ENCODE data around the gene S100A9.
"Not testable (repeated sequence)": the region's sequence is repeated elsewhere in the genome, so short reads cannot be mapped to it uniquely, and the experiment has no call there.

The S100A9 gene

DNA sequence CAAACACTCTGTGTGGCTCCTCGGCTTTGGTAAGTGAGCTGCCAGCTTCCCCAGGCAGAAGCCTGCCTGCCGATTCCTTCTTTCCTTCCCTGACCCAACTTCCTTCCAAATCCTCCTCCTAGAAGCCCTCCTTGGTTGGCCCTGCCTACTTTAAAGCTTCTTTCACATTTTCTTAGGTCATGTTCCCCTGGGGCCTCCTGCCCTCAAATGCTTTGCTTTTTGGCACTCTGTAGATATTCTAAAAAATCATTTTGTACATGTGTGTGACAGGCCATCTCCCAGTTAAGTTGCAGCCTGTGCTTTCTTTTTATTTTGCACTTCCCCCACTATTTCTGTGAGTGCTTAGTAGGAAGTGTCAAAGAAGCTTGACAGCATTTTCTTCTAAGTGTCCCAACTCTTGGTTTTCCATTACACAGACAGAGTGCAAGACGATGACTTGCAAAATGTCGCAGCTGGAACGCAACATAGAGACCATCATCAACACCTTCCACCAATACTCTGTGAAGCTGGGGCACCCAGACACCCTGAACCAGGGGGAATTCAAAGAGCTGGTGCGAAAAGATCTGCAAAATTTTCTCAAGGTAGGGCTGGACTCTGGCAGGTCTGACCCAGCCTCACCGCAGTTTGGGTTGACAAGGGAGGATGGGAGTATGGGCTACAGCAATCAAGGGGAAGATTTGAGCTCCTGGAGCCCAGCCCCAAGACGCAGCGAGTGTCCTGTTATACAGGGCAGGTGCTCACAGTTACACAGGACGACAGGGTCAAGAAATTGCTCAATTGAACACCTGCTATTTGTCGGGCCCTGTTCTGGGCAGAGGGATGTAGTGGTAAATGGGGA lies at the start of gene S100A9:
Gene S100A9, plus strand, starts transcription at position 2 of the 838 bp plus-strand sequence. Its CDS starts 430 bp downstream, at position 432.
- no peak for DNase-seq

DNA sequence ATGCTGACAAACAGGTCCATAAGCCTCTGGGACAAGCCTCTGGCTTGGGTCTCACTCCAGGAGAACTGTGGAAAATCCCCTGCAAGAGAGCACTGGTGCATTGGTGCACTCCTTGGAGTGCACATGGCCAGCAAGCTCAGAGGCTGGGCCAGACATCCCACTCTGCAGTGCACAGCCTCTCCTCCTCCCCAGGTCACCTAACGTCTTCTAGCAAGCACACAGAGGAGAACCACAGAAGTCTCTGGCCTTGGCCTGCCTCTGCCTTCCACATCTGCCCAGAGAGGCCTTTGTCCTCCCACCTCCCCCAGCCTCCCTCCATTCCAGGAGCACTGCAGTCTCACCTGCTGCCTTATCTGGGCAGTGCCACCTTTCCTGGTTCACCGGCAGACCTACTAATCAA lies 49.1 kb upstream of the S100A9 start:
- no peak for DNase-seq

DNA sequence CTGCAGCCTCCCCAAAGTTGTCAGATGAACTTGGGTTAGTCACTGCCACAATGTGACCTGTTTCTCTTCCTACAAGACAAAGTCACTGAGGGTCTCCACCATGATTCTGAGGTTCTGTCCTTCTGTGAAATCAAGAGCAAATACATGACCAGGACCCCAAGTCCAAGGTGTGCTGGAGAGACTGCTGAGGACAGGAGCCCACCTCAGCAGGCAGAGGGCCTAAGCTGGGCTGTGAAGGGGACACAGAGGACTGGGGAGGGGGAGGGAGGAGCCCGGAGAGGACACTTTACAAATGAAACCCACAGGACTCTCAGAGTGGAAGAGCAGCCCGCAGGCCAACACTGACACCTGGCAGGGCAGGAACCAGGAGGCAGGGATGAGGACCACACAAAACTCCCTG lies 48.2 kb upstream of the S100A9 start:
- no peak for DNase-seq

DNA sequence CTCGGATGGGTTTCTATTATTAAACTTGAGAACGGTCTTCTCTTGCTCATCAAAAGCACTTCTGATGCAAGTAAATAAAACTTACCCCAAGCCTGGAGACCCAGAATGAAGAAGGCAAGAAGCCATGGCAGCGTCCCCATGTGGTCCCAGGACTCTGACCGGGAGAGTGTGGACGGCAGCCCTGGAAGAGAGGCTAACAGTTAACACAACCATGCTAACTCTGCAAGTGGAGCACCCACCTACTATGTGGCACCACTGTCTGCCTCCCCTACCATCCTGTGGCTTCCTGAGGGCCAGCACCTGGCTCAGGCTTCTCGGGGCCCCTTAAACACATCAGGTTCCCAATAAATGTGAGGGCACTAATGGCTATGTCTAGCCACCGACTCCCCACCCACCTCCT lies 47.1 kb upstream of the S100A9 start:
- no peak for DNase-seq

DNA sequence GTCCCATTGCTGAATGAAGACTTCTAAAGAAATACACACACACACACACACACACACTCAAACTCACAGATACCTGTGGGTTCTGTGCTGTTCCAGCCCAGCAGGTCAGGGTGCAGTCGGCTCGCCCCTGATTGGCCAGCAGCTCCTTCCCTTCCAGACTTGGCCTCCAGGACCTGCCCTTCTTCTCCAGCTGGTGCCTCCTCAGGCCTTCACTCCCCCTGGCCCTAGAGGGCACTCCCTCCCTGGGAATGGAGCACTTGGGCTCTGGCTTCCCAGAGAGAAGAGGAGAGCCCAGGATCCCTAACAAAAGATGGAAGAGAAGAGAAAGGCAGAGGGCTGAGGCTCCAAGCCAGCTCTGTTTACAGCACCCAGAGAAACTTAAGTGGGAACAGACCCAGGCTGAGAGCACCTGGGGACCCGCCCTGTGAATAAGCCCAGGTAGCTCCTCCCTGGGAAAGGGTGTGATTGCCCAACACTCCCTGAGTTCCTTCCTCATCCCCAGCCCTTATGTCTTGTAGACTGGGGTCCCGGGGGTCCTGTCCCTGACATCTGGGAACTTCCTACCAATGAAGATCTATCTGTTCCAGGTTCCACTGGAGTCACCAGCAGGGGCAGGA lies 45.0 kb upstream of the S100A9 start, which contains the start of gene PGLYRP3:
Gene PGLYRP3, minus strand, starts transcription at position 383 of the 617 bp plus-strand sequence. CDS start 2,287 bp downstream, outside the sequence.
- DNase-seq = no peak

DNA sequence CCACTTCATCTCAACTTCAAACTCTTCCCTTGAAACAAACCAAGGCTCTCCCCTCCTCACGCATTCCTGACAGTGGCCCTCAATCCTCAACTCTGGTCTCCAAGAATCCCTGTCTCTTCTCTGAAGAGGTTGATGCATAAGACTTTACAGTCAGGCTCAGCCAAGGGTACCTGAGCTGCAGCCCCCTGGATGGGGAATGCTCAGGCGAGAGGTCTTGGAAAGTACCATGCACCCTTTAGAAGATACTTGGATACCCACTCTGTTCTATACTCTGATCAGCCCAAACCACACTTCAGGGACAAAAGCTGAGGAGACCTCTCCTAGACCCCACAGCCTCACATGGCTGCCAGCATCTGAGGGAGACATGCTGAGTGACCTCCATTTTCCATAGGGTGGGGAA lies 44.4 kb upstream of the S100A9 start:
- no peak for DNase-seq

DNA sequence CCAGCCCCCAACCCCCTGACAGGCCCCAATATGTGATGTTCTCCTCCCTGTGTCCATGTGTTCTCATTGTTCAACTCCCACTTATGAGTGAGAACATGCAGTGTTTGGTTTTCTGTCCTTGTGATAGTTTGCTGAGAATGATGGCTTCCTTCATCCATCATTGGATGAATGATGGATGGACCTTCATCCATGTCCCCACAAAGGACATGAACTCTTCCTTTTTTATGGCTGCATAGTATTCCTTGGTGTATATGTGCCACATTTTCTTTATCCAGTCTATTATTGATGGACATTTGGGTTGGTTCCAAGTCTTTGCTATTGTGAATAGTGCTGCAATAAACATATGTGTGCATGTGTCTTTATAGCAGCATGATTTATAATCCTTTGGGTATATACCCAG lies 43.3 kb upstream of the S100A9 start:
- not testable (repeated sequence) for DNase-seq

DNA sequence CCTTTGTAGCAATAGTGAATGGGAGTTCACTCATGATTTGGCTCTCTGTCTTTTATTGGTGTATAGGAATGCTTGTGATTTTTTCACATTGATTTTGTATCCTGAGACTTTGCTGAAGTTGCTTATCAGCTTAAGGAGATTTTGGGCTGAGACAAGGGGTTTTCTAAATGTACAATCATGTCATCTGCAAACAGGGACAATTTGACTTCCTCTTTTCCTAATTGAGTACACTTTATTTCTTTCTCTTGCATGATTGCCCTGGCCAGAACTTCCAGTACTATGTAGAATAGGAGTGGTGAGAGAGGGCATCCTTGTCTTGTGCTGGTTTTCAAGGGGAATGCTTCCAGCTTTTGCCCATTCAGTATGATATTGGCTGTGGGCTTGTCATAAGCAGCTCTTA lies 41.6 kb upstream of the S100A9 start:
- not testable (repeated sequence) for DNase-seq

DNA sequence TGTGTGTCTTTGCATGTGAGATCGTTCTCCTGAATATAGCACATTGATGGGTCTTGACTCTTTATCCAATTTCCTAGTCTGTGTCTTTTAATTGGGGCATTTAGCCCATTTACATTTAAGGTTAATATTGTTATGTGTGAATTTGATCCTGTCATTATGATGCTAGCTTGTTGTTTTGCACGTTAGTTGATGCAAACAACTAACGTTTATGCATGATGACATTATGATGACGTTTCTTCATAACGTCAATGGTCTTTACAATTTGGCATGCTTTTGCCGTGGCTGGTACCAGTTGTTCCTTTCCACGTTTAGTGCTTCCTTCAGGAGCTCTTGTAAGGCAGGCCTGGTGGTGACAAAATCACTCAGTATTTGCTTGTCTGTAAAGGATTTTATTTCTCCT lies 39.5 kb upstream of the S100A9 start:
- DNase-seq = not testable (repeated sequence)

DNA sequence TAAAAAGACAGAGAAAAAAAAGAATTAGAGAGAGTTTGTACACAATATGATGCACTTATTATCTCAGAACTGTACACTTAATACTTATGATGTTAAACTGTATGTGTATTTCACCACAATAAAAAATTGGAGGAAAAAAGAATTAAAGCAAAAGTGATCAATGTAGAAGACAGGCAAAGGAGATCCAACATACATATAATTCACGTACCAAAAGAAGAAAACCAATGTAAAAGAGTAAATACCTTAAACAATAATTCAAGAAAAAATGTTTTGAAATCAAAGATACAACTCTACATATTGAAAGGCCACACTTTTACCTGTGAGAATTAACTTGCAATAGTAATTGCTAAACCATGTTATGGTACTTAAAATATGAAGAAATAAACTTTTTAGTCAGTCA lies 35.1 kb upstream of the S100A9 start:
- no peak for DNase-seq

DNA sequence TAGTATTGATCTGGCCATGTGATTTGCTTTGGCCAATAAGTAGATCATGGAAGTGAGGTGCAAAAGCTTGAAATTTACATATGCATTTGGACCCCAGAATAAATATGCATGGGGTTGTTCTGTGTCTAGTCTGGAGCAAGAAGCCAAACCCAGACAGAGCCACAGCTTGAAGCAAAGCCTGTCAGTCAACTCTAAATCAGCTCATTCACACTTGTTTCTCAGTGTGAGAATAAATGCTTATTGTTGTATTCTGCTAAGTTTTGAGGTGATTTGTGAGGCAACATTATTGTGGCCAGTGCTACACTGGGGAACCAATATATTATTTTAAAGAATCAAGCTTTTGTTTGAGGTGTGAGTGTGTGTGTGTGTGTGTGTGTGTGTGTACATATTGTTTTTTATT lies 32.7 kb upstream of the S100A9 start:
- no peak for DNase-seq

DNA sequence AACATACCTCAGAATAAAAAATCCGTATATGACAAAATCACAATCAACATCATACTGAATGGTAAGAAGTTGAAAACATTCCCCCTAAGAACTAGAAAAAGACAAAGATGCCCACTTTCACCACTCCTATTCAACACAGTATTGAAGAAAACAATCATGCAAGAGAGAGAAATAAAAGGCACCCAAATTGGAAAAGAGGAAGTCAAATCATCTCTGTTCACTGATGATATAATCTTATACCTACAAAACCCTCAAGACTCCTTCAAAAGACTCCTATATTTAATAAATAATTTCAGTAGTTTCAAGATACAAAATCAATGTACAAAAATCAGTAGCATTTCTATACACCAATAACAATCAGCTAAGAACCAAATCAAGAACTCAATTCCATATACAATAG lies 23.8 kb upstream of the S100A9 start:
- DNase-seq = no peak

DNA sequence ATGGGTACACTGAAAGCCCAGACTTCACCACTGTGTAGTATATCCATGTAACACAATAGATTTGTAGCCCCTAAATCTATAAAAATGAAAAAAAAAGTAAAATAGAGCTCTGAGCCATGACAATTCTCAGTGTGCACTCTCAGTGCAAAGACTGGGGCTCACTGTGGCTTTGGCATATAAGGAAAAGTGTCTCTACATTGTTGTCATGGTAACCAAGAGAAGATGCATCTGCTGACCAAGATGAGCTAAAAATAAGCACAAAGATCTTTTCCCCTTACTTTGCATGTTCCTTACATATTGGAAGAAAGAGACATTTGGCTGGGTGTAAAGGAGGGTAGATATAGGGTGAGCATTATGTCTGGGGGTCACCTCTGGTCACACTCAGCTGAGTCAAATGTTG lies 21.0 kb upstream of the S100A9 start:
- no peak for DNase-seq

DNA sequence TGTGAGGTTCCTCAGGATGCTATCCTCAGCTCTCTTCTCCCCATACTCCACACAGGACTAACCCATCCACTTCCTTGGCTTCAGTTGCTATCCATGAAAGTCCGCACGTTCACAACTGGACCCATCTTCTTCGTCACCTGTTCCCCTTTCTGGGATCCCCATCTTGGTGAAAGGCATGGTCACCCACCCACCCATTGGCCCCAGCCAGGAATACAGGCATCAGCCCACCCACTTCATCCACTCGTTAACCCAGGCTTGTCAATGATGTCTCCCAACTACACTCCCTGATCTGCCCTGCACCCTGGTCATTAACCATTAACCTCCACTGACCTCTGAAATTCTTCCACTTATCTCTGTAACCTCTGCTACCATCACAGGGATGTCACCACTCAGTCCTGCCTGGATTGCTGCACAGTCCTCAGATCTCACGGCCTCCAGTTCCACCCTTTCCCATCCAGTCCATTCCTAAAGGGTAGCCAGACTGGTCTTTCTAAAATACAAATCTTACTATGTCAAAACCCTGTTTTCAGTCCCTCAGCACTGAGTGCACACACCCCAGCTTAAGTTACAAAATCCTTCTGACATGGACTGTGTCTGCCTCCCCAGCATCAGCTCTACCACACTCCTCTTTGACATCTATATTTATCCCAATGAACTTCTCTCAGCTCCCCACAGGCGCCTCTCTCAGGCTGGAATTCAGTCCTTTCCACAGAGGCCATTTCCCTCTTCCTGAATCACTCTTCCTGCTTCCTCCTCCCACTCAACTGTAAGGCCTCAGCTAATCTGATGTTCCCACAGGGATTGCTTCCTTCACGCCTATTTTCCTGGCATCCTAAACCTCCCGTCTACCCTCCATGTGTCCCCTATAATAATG lies 19.4 kb upstream of the S100A9 start:
- no peak for DNase-seq

DNA sequence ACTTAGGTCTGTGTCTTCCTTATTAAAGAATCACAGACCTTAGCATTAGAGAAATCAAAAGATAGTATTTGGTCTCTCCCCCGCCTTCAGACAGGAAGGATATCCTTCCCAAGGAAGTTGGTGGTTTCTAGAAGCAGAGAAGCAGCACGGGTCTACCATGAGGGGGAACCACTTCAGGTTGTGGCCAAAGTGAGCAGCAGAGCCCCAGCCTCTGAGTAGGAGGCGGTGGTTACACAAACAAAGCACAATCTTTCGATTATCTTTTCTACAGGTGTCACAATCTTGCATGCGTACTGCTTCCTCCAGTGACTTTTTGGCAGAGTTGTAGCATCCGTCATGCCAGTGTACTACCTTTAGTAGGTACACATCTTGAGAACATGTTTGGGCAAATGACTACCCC lies 17.9 kb upstream of the S100A9 start:
- DNase-seq = no peak

DNA sequence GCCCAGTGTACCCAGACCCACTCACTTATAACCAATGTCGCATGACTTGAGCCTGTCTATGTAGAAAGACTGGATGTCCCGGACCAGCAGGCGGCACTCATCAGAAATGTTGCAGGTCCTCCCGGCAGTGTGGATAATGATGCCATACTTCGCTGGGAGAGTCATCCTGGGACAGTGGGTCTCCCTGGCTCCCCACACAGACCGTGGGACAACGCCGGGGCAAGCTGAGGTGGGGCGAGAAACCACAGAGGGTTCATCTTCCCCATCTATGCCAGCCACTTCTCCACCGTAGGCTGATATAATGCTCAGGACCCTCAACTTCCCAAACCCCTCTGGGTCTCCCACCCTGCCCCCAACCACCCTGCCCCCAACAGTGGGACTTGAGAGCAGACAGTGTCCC lies 17.3 kb upstream of the S100A9 start:
- no peak for DNase-seq

DNA sequence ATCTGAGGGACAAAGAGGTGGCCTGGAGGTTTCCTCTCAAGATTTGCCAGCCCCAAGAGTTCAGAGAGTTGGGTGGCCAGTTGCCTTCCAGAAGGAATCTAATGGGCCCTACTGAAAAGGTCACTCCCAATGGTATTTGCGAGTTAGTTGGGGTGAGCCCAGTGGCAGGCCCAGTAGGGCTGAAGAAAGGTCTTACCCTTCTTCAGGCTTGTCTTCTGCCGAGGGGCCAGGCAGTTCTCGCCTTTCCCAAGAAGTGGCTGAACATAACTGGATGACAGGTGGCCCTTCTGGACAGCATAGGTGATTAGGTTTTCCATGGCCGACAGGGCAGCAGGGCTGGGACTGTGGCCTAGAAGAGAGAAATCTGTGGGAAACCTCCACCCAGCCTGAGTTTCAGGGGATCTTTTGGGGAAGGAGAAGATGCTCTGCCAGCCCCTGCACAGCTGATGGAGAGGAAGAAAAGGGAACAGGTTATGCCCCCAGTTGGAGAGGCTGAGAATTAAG lies 16.2 kb upstream of the S100A9 start:
- DNase-seq = no peak

DNA sequence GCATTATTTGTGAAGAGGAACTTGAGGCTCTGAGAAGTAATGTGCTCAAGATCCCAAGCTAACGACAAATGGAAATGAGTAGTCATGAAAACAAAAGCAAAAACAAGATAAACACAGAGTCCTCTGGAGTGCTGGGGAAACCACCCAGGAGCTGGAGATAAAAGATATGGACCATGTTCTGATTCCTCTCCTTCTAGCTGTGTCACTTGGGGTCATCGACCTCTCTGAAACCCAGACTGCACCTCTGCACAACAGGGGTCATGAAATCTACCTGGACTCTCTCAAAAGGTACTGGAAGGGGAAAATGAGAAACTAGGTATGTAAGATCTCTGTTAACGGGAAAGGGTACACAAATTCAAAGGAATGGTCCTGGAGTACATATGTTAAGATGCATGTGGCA lies 15.5 kb upstream of the S100A9 start:
- no peak for DNase-seq

DNA sequence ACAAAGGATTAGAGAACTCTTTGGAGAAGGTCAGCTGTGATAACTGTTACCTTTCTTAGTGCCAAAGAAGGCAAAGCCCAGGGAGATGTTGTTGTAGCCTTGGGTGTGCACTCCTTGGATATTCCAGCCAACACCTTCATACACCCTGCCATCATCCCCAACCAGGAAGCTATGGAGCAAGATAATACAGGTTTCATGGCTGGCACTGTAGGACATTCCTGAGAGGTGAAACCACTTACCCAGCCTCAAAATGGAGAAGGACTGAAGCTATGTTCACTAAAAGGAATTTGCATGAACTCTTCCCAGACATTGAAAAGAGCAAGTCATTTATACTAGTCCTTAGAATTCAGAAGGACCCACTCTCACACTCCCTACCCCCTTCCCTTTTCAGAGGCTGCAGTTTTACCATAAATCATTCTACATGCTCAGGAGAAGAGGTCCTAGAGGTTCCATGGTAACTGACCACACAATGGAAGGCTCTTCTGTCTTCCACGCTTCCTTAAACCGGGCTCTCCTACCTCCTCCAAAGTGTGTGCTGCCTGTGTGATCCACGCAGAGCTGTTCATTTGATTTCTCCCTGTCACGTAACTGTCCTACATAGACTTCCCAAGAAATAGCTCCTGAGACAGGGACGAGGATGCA lies 14.5 kb upstream of the S100A9 start:
- no peak for DNase-seq

DNA sequence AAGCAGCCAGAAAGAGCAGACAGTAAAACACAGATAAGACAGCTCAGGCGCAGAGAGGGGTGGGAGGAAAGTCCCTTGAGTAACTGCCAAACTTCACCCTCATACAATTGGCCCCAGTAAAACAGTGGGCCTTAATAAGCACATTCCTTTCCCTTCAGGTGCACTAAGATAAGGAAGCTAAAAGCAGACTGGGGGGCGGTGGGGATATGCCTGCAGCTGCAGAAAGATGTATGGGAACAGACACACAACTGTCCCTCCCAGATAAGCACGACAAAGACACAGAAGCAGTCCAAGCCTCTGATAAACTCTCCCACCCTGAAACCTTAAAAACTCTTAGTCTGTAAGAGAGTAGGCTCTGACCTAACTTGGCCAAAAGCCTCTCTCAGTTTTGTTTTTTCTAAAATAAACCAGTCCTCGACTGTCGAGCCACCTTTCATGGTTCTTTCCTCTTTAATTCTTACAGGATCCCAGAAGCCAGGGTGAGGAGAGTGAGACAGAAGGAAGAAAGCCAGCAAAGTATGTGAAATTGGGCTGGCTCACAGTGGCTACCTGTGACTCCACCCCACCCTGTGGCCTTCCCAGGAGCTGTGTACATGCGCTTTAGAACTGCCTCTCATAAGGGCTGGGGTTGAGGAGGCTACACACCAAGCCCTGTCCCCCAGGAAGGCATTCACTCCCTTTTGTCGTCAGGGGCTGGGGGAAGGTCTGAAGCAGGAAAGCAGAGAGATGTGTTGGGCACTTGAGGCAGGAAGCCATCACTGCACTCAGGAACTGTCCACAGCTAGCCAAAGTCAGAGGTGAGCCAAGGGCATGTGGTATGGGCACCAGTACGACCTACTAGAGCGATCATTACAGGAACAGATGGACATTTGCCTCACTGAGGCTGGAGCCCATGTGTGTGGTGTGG lies 13.6 kb upstream of the S100A9 start:
- DNase-seq = no peak

DNA sequence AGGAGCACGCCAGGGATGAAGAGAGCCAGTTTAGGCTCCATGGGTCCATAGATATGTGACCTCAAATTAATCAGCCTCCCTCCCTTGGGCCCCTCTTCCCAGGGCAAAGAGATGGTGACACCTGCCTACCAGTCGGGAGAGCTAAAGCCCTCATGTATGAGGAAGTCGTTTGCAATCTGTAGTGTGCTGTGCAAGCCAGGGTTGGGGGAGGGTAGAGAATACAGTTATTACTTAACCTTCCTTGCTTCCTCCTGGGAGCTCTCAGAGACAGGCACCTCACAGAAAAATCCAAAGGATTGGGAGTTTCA lies 13.0 kb upstream of the S100A9 start:
- DNase-seq = no peak

Measured in stimulated activated CD4-positive, alpha-beta T cell treated with anti-CD3 and anti-CD28 coated beads, Interleukin-1b, Interleukin-23, amount 100 ng/mL, for 48 hours (primary cell).